HG03025 (cell line): ENCODE results near the gene LRRC17.
"Not testable (repeated sequence)": the region's sequence is repeated elsewhere in the genome, so short reads cannot be mapped to it uniquely, and the experiment has no call there.

Experiments
- ATAC-seq: cut with Tn5 transposase; IDR thresholded peaks from one replicate; pipeline ENCODE4 v1.9.1; 2021; ENCODE audit warnings: mild to moderate bottlenecking, moderate library complexity; ENCODE audit not compliant: unreplicated experiment, low FRiP score

Gene LRRC17

DNA sequence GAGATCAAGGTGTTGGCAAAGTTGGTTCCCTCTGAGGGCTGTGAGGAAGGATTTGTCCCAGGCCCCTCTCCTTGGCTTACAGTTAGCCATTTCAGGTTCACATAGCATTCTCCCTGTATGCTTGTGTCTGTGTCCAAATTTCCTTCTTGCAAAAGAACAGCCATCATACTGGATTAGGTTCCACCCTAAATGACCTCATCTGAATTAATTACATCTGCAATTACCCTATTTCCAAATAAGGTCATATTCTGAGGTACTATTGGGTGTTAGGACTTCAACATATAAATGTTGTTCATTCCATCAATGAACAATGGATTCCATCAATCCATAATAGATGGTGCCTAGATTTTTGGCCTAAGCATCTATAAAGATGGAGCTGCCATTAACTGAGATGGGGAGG, 16.2 kb upstream of the LRRC17 start:
- no peak for ATAC-seq

DNA sequence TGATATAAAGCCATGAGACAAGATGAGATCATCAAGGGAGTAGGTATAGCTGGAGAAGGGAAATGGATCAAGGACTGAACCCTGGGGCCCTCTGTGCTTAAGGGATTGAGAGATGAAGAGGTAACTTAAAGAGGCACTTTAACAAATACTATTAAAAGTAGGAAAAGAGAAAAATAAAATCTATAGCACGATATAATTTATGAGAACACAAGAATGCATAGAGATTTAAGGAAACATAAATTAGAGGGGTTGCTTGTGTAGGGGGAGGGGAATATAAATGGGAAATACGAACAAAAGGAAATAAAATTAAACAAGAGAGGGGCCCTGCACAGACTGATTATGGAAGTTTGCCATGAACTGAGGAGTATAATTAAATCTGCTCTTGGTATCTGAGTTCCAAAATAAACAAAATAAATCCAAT, 15.6 kb upstream of the LRRC17 start:
- no peak for ATAC-seq

DNA sequence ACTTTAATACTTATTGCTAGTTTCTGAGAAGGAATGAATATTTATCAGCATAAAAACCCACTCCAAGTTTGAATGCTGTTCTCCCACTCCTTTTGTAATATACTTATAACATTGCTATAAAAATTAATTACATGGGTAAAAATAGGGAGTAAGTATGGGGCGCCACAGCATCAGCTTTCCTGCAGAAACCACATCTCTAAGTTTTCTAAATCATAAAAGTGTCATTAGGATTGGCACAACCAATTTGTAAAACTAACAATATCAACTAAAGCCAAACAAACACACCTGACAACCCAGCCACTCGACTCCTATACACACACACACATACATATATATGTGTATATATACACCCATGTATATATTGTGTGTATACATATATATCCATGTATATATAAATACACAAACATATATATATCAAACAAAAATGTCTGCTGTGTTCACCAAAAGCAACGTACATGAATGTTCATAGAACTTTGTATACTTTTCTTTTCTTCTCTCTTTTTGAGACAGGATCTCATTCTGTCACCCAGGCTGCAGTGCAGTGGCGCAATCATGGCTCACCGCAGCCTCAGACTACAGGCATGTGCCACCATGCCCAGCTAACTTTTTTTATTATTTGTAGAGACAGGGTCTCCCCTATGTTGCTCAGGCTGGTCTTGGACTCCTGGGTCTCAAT, 14.8 kb upstream of the LRRC17 start:
- ATAC-seq = no peak

DNA sequence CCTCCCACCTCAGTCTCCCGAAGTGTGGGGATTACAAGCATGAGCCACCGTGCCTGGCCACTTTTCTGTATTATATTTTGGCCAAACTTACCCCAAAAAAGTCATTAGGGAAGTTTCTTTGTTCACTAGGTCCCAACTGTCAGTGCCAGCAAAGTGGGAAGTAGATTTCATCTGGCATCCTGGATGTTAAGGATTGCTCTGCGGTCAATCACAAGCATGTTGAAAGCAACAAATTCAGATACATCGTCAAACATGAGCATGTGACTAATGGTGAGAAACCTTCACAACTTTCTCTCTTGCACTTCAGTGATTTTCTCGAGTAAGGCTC, 14.3 kb upstream of the LRRC17 start:
- ATAC-seq = no peak

DNA sequence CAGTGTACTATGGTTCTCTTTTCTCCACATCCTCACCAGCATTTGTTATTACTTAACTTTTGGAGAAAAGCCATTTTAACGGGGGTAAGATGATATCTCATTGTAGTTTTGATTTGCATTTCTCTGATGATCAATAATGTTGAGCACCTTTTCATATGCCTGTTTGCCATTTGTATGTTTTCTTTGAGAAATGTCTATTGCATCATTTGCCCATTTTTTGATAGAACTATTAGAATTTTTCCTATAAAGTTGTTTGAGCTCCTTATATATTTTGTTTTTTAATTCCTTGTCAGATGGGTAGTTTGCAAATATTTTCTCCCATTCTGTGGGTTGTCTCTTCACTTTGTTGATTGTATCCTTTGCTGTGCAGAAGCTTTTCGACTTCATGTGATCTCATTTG, 10.7 kb upstream of the LRRC17 start:
- ATAC-seq = not testable (repeated sequence)

DNA sequence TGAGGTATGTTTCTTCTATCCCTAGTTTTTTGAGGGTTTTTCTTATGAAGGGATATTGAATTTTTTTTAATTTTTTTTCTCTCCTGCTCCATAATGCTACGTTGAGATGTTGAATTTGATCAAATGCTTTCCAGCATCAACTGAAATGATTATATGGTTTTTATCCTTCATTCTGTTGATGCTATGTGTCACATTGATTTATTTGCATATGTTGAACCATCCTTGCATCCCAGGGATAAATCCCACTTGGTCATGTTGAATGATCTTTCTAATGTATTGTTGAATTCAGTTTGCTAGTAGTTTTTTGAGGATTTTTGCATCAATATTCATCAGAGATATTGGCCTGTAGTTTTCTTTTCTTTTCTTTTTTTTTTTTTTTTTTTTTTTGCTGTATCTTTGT, 9.2 kb upstream of the LRRC17 start:
- not testable (repeated sequence) for ATAC-seq

DNA sequence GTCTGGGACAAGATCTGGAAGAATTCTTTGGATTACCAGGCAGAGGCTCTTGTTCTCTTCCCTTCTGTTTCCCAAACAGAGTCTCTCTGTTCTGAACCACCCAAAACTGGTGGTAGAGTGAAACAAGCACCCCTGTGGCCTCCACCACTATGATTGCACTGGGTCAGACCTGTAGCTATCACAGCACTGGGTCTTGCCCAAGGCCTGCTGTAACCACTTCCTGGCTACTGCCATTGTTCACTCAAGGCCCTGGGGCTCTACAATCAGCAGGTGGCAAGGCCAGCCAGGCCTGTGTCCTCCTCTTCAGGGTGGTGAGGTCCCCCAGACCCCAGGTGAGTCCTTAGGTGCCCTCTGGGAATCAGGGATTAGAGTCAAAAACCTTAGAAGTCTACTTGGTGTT, 4.1 kb upstream of the LRRC17 start:
- ATAC-seq = no peak

DNA sequence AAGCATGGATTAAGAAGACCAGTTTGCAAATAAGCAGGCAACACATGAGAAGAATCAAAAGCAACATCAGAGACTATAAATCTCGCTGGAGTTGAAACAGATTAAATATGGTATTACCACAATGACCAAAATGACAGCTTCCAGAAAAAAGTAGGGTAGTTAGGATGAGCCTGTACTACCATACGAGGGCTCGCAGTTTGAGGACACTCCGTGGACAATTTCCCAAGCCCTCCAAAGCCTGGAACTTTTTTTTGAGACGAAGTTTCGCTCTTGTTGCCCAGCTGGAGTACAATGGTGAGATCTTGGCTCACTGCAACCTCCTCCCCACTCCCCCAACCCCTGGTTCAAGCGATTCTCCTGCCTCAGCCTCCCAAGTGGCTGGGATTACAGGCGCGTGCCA, 1.0 kb downstream of the LRRC17 start:
- ATAC-seq = no peak

DNA sequence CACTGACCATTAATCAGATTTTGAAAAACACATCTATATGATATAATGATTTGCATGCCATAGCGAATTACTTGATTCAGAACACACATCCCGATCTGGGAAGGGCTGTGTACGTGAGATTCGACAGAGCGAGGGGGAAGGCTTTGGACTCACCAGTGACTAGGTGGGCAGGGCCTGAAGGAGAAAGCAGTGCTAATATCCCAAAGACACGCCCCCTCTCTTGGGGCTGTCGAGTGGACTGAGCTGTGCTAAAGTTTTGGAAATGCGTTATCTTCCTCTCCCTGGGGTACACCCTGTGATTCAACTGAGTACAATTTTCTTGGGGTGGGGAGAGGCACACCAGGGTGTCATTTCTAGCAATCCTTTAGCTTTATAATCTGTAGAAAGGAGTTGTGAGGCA, 1.8 kb downstream of the LRRC17 start:
- no peak for ATAC-seq

DNA sequence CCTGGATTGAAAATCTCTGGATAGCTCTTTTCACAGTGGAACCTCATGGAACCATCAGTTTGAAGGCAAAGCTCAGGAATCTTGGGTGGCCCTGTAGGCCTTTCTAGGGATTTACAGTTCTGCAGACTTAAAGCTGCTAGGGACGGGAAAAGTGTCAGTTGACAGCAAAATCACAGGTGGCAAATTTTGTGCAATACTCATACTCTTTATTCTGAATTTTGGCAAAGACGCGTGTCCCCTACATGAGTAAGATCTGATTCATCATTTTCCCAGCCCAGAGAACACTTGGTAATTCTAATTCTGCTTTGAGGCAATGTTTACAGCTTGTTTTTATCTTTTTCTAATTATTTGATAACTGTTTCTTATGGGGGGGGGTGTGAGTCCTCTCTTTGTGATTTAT, 3.6 kb downstream of the LRRC17 start:
- no peak for ATAC-seq

DNA sequence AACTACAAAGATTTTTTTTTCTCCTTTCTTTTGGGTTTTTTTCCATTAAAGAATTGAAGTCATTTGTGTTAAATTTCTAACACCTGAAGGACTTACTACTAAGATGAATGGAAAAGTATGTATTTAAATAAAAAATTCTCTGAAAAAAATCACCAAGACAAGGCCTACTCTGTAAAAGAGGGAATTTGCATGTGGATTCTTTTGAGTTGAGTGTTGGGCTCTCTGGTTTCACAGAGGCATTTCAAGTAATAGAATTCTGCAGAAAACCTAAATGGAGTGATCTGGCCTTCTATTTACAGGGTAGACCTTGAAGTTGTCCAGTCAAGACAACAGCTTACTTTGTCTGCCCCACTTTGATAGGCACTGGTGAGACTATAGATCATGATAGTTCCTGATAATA, 4.1 kb downstream of the LRRC17 start:
- ATAC-seq = no peak

DNA sequence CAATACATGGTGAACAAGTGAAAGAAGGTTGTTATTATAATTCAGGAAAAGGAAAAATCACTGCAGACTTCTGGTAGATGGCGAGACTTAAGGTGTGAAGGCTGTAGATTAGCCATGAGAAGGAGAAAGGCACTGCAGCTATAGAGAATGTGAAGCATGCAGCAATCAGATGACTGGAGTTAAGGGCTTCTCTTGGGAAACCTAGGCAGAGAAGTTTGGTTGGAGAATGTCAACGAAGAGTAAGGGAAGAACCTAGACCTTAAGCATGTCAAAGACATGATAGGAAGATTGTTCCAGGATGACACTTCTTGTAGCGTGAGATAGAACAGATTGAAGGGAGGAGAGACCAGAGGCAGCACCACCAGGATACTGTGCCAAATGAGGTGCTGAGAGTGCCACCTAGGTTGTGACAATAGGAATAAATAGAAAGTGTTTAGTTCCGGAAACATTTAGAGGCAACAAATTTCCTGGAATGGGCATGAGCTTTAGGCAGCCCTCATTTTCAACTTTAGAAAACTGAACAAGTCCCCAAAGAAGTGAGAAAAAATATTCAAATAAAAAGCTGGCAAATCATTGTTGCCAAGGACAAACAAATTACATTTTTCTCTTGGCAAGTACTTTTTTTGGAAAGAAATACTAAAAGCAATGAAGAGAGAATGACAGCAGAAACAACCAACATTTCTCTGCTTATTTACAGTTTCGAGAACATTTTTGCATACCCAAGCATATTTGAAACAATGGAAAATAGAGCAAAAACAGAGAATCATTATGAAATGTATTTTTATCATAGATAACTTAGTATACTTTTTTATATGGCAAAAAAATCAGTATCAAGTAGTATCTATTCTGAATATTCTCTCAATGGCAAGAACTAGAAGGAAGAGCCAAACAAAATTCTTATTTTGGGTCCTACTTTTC, 4.9 kb downstream of the LRRC17 start:
- ATAC-seq = no peak

DNA sequence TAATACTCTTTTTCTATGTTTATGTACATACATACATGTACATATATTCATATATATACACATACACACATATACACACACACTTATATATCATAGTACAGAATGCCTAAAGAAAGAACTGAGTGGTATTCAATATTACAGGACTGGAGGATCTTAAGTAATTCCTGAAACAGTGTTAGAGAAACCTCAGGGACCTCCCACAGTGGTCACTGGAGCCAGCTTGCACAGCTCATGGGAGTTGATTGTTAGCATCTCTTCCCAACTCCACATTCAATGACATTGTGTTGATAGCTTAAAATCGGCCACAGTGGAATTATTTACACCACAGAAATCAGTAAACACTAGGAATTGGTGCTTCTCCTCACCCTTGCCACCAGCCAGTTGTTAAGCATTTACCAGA, 6.0 kb downstream of the LRRC17 start:
- no peak for ATAC-seq

DNA sequence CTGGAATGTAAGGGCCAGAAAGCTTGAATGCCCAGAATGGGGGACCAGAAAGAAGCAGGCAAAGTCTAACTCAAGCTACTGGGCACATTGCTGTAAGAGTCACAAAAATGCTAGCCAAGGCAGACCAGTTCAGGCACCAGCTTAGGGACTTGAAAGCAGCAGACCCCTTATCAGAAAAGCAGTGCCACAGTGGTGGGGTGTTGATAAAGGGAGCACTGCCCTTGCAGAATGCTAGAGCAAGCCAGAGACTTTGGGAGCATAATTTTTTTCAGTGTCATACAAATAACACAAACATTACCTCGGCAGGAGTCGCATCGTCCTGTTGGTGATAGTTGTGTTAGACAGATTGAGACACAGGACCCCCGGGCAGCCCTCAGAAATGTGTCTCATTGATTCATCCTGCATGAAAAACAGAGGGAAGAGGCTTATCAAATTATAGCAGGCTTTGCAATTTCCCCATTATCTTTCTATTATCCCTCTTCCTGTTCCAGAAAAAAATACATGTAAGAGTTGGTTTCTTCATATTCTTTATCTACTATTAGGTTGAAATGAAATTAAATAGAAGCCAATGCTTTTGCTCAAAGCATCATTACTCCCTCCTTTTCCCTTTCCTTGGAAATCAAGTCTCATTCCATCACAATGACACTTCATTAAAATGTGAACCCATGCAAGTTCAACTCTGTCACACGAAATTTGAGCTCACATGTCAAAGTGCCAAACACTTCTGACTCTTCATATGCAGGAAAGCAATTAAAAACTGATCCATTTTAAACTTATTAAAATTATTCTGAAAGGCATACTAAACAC, 13.4 kb downstream of the LRRC17 start:
- no peak for ATAC-seq

DNA sequence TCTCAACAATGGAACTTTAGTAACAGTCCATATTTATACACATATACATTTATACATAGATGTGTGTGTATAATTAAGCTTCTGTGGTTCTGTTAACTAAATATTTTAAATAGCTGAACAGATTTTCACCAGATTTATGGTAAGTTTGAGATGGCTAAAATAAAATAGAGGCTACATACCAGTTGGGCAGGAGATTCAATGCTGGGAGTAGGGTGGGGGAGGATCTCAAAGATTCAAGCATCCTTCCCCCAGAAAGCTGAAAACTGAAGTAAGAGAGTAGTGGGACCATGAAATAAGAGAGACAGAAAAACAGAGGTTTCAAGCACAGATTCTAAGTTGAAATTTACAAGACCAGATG, 14.0 kb downstream of the LRRC17 start:
- no peak for ATAC-seq

DNA sequence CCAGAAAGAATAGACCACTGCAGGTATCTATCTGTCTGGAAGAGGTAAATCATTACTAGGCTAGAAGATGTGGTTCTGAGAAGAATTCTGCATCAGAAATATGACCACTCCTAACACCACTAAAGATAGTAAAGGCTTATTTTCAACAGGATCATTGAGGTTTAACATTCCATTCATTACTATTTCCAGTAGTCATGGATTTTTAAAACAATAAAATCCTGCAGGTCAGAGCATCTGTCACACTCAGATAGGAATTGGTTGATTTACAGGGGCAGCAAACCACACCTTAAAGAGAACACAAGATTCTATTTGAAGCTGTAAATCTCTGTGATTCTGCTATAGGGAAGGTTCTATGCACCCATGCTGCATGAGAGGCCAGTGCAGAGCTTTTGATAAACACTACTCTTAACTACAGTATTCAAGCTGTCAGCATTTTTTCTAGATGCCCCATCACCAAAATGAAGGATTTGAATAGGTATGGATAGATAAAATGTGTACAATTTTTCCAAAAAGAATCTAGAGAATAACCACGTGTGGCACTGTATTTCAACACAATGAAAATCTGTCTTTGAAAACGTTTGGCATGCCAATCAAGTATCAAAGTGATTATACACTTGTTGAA, 14.6 kb downstream of the LRRC17 start:
- no peak for ATAC-seq

DNA sequence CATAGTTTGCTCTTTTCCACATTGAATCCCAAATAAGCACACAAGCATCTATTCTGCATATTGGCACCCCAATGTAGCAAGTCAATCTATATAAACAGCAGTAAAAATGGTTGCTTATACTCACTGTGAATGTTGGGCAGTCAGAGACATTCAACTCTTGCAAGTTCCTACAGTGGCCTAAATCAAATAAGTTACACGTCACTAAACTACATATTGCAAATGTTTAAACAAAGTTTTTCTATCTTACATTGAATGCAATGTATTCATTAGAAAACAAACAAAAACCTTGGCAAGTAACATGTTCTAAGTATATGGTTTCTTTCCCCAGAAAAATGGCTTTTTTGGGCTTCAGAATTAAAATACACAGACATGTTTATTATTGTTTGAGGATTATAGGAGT, 19.0 kb downstream of the LRRC17 start:
- ATAC-seq = no peak

DNA sequence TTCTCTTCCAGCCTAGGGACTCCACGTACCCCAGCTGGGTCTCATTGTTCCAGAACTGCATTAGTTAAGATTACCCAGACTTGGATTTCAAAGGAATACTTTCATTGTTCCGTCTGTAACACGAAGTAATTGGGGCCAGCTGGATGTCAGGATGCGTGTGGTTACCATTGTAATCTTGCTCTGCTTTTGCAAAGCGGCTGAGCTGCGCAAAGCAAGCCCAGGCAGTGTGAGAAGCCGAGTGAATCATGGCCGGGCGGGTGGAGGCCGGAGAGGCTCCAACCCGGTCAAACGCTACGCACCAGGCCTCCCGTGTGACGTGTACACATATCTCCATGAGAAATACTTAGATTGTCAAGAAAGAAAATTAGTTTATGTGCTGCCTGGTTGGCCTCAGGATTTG, 21.0 kb downstream of the LRRC17 start:
- no peak for ATAC-seq

DNA sequence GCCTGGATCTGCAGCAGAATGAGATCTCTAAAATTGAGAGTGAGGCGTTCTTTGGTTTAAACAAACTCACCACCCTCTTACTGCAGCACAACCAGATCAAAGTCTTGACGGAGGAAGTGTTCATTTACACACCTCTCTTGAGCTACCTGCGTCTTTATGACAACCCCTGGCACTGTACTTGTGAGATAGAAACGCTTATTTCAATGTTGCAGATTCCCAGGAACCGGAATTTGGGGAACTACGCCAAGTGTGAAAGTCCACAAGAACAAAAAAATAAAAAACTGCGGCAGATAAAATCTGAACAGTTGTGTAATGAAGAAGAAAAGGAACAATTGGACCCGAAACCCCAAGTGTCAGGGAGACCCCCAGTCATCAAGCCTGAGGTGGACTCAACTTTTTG, 21.4 kb downstream of the LRRC17 start:
- no peak for ATAC-seq

DNA sequence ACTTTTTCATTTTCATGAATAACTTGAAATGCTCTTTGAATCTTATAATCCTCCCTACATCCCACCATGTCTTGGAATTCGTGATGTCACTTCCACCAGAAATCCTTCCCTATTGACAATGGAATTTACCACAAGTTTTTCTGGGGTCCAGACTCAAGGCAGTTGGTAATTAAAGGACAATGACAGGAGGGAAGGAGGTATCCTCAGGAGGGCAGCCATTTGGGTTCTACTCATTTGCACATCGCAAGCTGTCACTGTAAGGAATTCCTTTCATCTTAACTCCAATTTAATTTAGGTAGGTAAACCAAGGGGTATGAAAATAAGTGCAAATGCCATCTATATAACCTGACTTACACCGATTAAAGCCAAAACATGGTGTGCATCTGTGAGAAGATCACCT, 21.9 kb downstream of the LRRC17 start:
- no peak for ATAC-seq
